AG04450 (cell line): ENCODE measurements around the gene UFSP1. TPM values are rescaled to one million over a fixed set of nuclear protein-coding genes. Genes with fewer than 3 reads are reported as not detected.

ENCODE experiments used
- CTCF ChIA-PET: fragments of 300-600, 350-600 bp; formaldehyde crosslinking; extraction: SDS; loops from one replicate; lab custom pipeline; 2022; ENCODE audit warnings: antibody characterized with exemption, inconsistent platforms; lab: Charles Lee
- POLR2A ChIA-PET: fragments of 350-600 bp; formaldehyde crosslinking; extraction: SDS; loops from one replicate; lab custom pipeline; 2021; ENCODE audit warnings: antibody characterized with exemption, inconsistent platforms; lab: Yijun Ruan, JAX
- DNase-seq: peaks from one replicate; pipeline ENCODE4 v3.0.0-alpha.2; 2011; ENCODE audit warnings: low read depth, low spot score
- H3K27ac ChIP-seq: one replicate; pipeline ENCODE4 v1.5.1; 2012; ENCODE audit warnings: low read depth, low read length, control low read depth
- H3K27me3 ChIP-seq: one replicate; pipeline ENCODE4 v1.6.0; 2012; ENCODE audit warnings: low read length; ENCODE audit not compliant: control insufficient read depth, insufficient read depth
- H3K4me3 ChIP-seq: 2 replicates; pipeline ENCODE4 v1.5.1; 2011; ENCODE audit warnings: mild to moderate bottlenecking, low read depth, low read length, control low read depth
- H3K9me3 ChIP-seq: 2 replicates; pipeline ENCODE4 v1.5.1; 2012; ENCODE audit warnings: low read length; ENCODE audit not compliant: control insufficient read depth, insufficient read depth
- polyA plus RNA-seq: library from polyadenylated mRNA; depleted of rRNA; stranded (reverse); fragments of >200 nt; gene quantifications from 2 replicates; pipeline ENCODE4 v1.2.3, GENCODE V29; 2011
- TF ChIP-seq, protein P1 (sequence below): IDR thresholded peaks from 2 replicates; pipeline ENCODE4 v1.5.1; 2011; ENCODE audit warnings: low read depth, low read length, control low read depth, inconsistent platforms

UFSP1 gene
- polyA plus RNA-seq, 1 experiment = 0.48 TPM

DNA sequence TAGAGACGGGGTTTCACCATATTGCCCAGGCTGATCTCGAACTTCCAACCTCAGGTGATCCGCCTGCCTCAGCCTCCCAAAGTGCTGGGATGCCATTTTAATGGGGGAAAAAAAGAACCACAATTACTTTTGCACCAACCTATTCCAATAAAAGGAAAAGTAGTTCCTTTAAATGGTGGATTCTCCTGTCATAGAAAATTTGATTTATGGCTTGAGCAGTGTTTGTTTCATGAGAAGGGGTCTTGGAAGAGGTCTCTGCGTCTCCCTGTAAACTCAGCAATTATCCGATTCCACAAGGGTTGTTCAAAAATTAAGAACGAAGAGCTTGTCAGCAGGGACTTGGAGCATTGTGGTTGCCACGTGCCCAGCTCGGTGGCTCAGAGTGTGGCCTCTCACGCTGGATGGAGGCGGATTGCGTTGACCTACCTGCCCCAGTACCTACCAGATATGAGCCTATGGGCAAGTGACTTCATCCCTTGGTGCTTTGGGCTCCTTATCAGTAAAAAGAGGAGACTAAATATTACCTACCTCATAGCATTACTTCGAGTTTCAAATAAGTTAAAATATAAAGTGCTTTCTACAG lies 25.2 kb downstream of the UFSP1 start:
- TF ChIP-seq, protein P1, sequence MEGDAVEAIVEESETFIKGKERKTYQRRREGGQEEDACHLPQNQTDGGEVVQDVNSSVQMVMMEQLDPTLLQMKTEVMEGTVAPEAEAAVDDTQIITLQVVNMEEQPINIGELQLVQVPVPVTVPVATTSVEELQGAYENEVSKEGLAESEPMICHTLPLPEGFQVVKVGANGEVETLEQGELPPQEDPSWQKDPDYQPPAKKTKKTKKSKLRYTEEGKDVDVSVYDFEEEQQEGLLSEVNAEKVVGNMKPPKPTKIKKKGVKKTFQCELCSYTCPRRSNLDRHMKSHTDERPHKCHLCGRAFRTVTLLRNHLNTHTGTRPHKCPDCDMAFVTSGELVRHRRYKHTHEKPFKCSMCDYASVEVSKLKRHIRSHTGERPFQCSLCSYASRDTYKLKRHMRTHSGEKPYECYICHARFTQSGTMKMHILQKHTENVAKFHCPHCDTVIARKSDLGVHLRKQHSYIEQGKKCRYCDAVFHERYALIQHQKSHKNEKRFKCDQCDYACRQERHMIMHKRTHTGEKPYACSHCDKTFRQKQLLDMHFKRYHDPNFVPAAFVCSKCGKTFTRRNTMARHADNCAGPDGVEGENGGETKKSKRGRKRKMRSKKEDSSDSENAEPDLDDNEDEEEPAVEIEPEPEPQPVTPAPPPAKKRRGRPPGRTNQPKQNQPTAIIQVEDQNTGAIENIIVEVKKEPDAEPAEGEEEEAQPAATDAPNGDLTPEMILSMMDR = no peak
- no peak for DNase-seq
- H3K4me3 ChIP-seq = no peak overlapping the region
- POLR2A ChIA-PET = no interaction called here
- CTCF ChIA-PET = interaction anchor here (0.7 kb wide), 1 partner anchor 8 kb away, joined by 3 read pairs; no protein-coding TSS in a partner anchor
- no peaks in the 10 kb centered on the region for H3K27me3 ChIP-seq
- H3K27ac ChIP-seq = no peak overlapping the region
- H3K9me3 ChIP-seq = peaks cover 3% of the 10 kb centered on the region; the same call in 1 of the 2 replicates

DNA sequence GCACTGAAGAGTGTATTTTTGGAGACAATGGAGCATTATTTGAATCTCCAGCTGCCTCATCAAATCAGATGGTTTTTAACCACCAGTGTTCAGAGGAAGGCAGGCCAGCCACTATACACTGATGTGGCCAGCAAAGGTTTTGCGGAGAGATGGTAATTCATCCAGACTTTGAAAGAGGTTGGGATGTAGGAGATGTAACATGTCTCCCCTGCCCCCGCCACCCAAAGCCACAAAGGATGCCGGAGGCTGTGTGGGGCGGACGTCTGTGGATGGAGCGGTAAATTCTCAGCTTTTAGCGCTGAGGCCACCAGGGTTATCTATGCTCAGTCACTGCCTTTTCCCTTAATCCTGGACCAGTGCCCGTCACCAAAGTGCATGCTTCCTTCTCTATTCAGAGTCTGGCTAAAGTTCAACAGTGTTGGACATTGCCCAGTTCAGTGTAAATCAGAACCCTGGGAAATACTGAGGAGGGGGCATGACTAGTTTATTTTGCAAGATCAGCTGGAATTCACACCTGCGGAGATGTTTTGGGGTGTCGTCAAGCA lies 26.0 kb downstream of the UFSP1 start:
- Histone ChIP-seq H3K4me3 (no peak overlapping the region), H3K27ac (no peak overlapping the region), H3K9me3 (peaks cover 3% of the 10 kb centered on the region; the same call in 1 of the 2 replicates), H3K27me3 (no peaks in the 10 kb centered on the region)
- ChIA-PET POLR2A (no interaction called here), CTCF (interaction anchor here (1.0 kb wide), 1 partner anchor 12 kb away, joined by 4 read pairs; no protein-coding TSS in a partner anchor)
- TF ChIP-seq, protein P1 = no peak
- DNase-seq = no peak

DNA sequence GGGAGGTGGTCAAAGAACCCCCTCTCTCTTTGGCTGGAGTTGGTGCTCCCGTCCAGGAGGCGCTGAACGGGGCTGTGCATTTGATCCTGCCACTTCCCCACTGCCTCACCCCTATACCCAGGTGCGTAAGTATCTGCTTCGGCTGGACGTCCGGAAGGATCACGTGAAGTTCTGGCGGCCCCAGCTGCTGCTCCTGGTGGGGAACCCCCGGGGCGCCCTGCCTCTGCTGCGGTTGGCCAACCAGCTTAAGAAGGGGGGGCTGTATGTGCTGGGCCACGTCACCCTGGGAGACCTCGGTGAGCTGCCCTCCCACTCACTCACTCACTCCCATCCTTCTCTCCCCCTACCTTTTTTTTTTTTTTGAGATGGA lies 27.9 kb downstream of the UFSP1 start:
- Histone ChIP-seq H3K27ac (no peak overlapping the region), H3K4me3 (no peak overlapping the region), H3K27me3 (no peaks in the 10 kb centered on the region), H3K9me3 (no peaks in the 10 kb centered on the region)
- TF ChIP-seq, protein P1 = no peak
- no peak for DNase-seq
- ChIA-PET CTCF (interaction anchor here (0.9 to 1.0 kb wide), 2 partner anchors 9 to 170 kb away, joined by 4 to 5 read pairs; partner anchors contain the start of gene SLC12A9), POLR2A (interaction anchor here (0.6 kb wide), 1 partner anchor 14 kb away, joined by 3 read pairs; no protein-coding TSS in a partner anchor)

DNA sequence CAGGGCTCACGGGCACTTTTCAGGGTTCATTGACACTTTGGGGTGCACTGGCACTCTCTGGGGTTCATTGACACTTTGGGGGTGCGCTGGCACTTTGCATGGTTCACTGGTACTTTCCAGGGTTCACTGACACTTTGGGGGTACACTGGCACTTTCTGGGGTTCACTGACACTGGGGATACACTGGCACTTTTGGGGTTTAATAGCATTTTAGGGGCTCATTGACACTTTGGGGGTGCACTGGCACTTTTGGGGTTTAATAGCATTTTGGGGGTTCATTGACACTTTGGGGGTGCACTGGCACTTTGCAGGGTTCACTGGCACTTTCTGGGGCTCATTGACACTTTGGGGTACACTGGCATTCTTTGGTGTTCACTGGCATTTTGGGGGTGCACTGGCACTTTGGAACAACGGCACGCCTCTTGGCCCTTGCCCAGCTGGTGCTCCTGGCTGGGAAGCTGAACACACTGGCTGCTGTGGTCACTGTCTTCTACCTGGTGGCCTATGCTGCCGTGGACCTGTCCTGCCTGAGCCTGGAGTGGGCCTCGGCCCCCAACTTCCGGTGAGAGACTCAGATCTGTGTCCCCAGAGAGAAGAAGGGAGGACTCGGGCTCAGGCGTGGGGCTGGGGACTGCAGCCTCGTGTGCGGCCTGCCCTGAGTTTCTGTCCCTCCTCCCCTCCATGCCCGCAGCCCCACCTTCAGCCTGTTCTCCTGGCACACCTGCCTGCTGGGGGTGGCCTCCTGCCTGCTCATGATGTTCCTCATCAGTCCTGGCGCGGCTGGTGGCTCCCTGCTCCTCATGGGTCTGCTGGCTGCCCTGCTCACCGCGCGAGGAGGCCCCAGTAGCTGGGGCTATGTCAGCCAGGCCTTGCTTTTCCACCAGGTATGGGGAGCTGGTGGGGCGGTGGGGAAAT lies 28.6 kb downstream of the UFSP1 start:
- DNase-seq = no peak
- TF ChIP-seq, protein P1 = no peak
- Histone ChIP-seq H3K27ac (no peak overlapping the region), H3K27me3 (no peaks in the 10 kb centered on the region), H3K4me3 (no peak overlapping the region), H3K9me3 (no peaks in the 10 kb centered on the region)
- ChIA-PET CTCF (interaction anchor here (0.9 to 1.0 kb wide), 2 partner anchors 8 to 170 kb away, joined by 4 to 5 read pairs; partner anchors contain the start of gene SLC12A9), POLR2A (no interaction called here)
